ENCODE data around the gene SRY.

The SRY gene

DNA sequence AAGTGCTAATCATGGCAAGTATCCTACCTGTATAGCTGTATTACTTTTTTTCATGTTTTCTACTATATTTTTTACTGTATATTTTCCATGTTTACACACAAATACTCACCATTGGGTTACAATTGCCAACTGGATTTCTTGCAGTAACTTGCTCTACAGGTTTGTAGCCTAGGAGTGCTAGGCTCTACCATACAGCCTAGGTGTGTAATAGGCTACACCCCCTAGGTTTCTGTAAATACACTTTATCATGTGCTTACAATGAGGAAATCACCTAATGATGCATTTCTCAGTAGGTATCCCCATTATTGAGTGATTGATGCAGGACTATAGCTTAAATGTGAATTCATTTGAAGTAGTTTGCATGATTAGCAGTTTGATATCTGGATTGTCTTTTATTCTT is 10.5 kb upstream of the SRY start:
- TF ChIP-seq CTCF (IDR thresholded peaks at IDR 0.05; ENCODE audit: low read depth, low read length): no peak
- no peak for DNase-seq (ENCODE audit: low read depth in 2 of 2)
- H3K4me3 ChIP-seq (replicated peaks in 1 of 2; ENCODE audit: low read depth in 2 of 2, low read length in 2 of 2): no peak overlapping the region

- no peak overlapping the region for H3K4me3 ChIP-seq (replicated peaks in 1 of 2; ENCODE audit: low read depth in 2 of 2, low read length in 2 of 2)
- DNase-seq (ENCODE audit: low read depth in 2 of 2): peak in 1 of 2 donors; percentile 4
- TF ChIP-seq CTCF (IDR thresholded peaks at IDR 0.05; ENCODE audit: low read depth, low read length): no peak
These were observed 9.6 kb upstream of the SRY start for GRCh38 chrY:2796977-2797523.

DNA sequence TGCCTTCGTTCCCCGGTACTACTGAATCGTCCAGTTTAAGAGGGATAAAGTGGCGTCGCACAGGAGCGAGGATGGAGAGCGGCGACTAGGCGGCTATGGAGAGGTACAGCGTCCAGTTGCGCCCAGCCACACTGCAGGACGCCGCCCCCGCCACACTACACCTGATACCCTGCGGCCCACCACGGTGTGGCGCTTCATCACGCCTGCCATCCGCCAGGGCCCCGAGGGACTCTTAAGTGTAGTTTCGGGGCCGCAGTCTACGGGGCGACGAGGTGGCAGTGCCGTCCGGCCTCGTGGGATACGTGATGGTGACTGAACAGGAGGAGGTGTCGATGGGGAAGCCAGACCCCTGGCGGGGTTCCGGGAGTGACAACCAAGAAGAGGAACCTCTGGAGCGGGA is 2.3 kb upstream of the SRY start:
- DNase-seq (ENCODE audit: low read depth in 2 of 2): no peak
- no peak overlapping the region for H3K4me3 ChIP-seq (replicated peaks in 1 of 2; ENCODE audit: low read depth in 2 of 2, low read length in 2 of 2)
- TF ChIP-seq CTCF (IDR thresholded peaks at IDR 0.05; ENCODE audit: low read depth, low read length): no peak

- H3K4me3 ChIP-seq (replicated peaks in 1 of 2; ENCODE audit: low read depth in 2 of 2, low read length in 2 of 2): peak overlapping the region in 1 of 2 donors; percentile 15
- DNase-seq (ENCODE audit: low read depth in 2 of 2): peak; percentile 2 to 7
- TF ChIP-seq CTCF (IDR thresholded peaks at IDR 0.05; ENCODE audit: low read depth, low read length): no peak
These were observed 488 bp downstream of the SRY start for GRCh38 chrY:2786876-2787512.

Data from cardiac fibroblast (primary cell).